ENCODE results near the gene PDGFD.

- TF ChIP-seq, protein P1, sequence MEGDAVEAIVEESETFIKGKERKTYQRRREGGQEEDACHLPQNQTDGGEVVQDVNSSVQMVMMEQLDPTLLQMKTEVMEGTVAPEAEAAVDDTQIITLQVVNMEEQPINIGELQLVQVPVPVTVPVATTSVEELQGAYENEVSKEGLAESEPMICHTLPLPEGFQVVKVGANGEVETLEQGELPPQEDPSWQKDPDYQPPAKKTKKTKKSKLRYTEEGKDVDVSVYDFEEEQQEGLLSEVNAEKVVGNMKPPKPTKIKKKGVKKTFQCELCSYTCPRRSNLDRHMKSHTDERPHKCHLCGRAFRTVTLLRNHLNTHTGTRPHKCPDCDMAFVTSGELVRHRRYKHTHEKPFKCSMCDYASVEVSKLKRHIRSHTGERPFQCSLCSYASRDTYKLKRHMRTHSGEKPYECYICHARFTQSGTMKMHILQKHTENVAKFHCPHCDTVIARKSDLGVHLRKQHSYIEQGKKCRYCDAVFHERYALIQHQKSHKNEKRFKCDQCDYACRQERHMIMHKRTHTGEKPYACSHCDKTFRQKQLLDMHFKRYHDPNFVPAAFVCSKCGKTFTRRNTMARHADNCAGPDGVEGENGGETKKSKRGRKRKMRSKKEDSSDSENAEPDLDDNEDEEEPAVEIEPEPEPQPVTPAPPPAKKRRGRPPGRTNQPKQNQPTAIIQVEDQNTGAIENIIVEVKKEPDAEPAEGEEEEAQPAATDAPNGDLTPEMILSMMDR (IDR thresholded peaks at IDR 0.05), result no peak
- no peak for TF ChIP-seq POLR2A (IDR thresholded peaks at IDR 0.05)
Observed at GRCh38 chr11:104060004-104060794, 103.7 kb downstream of the PDGFD start.

Data from tibial nerve (tissue), 3 donors.